ENCODE results near the gene COLGALT1. TPM values are rescaled to one million over a fixed set of nuclear protein-coding genes. Genes with fewer than 3 reads are reported as not detected.

COLGALT1 gene
- total and polyA plus RNA-seq, 9 of the 15 experiments (the other 6 are each of a cell fraction or from before 2014, with no cell fraction given) = 4.9 to 119 (median 82.6) TPM

DNA sequence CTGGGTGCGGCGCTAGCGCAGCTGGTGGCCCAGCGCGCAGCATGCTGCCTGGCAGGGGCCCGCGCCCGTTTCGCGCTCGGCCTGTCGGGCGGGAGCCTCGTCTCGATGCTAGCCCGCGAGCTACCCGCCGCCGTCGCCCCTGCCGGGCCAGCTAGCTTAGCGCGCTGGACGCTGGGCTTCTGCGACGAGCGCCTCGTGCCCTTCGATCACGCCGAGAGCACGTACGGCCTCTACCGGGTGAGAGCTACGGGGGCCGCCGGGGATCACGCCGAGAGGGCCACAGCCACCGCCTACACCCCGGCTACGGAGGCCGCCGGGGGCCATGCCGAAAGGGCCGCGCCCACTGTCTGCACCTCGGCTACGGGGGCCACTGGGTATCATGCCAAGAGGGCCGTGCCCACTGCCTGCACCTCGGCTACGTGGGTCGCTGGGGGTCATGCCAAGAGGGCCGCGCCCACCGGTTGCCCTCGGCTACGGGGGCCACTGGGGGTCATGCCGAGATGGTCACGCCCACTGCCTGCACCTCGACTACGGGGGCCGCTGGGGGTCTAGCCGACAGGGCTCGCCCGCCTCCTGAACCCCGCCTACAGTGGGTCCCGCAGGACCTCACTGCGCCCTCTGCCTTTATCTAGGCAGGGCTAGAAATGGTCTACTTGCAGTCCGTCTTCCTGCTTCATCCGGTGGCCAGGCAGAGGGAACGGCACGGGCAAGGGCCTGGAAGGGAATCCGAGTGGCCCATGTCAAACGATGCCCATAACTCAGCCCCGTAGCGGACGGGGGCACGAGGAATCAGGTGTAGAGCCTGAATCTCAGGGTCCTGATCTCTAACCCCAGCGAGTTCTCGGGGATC lies 43.5 kb upstream of the COLGALT1 start (continued):
- TF ChIP-seq ZNF75A (CRISPR knock-in tag; IDR thresholded peaks at IDR 0.05) = no peak
- TF ChIP-seq ZNF184 (CRISPR knock-in tag; IDR thresholded peaks at IDR 0.05) = no peak
- TF ChIP-seq POLR3A (IDR thresholded peaks at IDR 0.05; ENCODE audit: borderline replicate concordance, extremely low read depth, insufficient read depth, insufficient read length) = no peak
- TF ChIP-seq NFATC3 (IDR thresholded peaks at IDR 0.05) = no peak
- TF ChIP-seq ZNF583 (CRISPR knock-in tag; IDR thresholded peaks at IDR 0.05) = no peak
- TF ChIP-seq DLX4 (CRISPR knock-in tag; IDR thresholded peaks at IDR 0.05) = no peak
- TF ChIP-seq THAP12 (CRISPR knock-in tag; IDR thresholded peaks at IDR 0.05) = no peak; the same call in none of the 2 replicates
- peak; percentile 58; the same call in 1 of the 2 replicates for TF ChIP-seq POLR2H (tag; IDR thresholded peaks at IDR 0.05; ENCODE audit: low read depth)
- TF ChIP-seq CXXC5 (CRISPR knock-in tag; IDR thresholded peaks at IDR 0.05) = peak; percentile 91
- TF ChIP-seq ETS2 (tag; IDR thresholded peaks at IDR 0.05; ENCODE audit: borderline replicate concordance, poor library complexity, severe bottlenecking) = no peak
- TF ChIP-seq, protein P1, sequence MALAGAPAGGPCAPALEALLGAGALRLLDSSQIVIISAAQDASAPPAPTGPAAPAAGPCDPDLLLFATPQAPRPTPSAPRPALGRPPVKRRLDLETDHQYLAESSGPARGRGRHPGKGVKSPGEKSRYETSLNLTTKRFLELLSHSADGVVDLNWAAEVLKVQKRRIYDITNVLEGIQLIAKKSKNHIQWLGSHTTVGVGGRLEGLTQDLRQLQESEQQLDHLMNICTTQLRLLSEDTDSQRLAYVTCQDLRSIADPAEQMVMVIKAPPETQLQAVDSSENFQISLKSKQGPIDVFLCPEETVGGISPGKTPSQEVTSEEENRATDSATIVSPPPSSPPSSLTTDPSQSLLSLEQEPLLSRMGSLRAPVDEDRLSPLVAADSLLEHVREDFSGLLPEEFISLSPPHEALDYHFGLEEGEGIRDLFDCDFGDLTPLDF (CRISPR knock-in tag; IDR thresholded peaks at IDR 0.05) = peak; percentile 75
- TF ChIP-seq HNRNPH1 (optimal IDR thresholded peaks at IDR 0.05; ENCODE audit: low read depth, low read length) = no peak
- TF ChIP-seq, protein P2, sequence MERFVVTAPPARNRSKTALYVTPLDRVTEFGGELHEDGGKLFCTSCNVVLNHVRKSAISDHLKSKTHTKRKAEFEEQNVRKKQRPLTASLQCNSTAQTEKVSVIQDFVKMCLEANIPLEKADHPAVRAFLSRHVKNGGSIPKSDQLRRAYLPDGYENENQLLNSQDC (CRISPR knock-in tag; IDR thresholded peaks at IDR 0.05) = no peak
- TF ChIP-seq POLR2B (IDR thresholded peaks at IDR 0.05; ENCODE audit: low read depth, partially characterized antibody) = no peak
- TF ChIP-seq, protein P3, sequence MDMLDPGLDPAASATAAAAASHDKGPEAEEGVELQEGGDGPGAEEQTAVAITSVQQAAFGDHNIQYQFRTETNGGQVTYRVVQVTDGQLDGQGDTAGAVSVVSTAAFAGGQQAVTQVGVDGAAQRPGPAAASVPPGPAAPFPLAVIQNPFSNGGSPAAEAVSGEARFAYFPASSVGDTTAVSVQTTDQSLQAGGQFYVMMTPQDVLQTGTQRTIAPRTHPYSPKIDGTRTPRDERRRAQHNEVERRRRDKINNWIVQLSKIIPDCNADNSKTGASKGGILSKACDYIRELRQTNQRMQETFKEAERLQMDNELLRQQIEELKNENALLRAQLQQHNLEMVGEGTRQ (CRISPR knock-in tag; IDR thresholded peaks at IDR 0.05) = no peak
- TF ChIP-seq RAD21 (CRISPR knock-in tag; conservative IDR thresholded peaks at IDR 0.05 in 1 of 2, IDR thresholded peaks at IDR 0.05 in 1 of 2) = 0 out of 4 replicates have a peak, but pooled peaks of 1 of the 2 experiments have one; percentile 21
- TF ChIP-seq RBBP5 (IDR thresholded peaks at IDR 0.05; ENCODE audit: borderline replicate concordance, insufficient read depth, low read length, poor library complexity, severe bottlenecking) = peak; percentile 82
- peak; percentile 100 for TF ChIP-seq L3MBTL2 (IDR thresholded peaks at IDR 0.05)
- TF ChIP-seq PPARD (CRISPR knock-in tag; IDR thresholded peaks at IDR 0.05) = no peak
- no peak for TF ChIP-seq EHMT2 (IDR thresholded peaks at IDR 0.05)
- no peak for TF ChIP-seq MCM3 (IDR thresholded peaks at IDR 0.05)
- TF ChIP-seq EP400 (IDR thresholded peaks at IDR 0.05) = peak; percentile 88
- TF ChIP-seq TGIF2 (CRISPR knock-in tag; IDR thresholded peaks at IDR 0.05) = peak; percentile 85
- TF ChIP-seq CC2D1A (IDR thresholded peaks at IDR 0.05) = no peak

Data from K562 (cell line).